Measurements from ENCODE around the gene UBE4B.

GRCh38 chr1:9989773-9990172 is 43.0 kb upstream of the UBE4B start:
- TF ChIP-seq CTCF (conservative IDR thresholded peaks at IDR 0.05; ENCODE audit: low read depth in 2 of 2), result no peak
- no peak for TF ChIP-seq EZH2 (IDR thresholded peaks at IDR 0.05; ENCODE audit: low read depth, unreplicated experiment)
- TF ChIP-seq EZH2phosphoT487 (IDR thresholded peaks at IDR 0.05; ENCODE audit: unreplicated experiment), result no peak
- TF ChIP-seq POLR2AphosphoS5 (IDR thresholded peaks at IDR 0.05; ENCODE audit: low read depth), result no peak
- TF ChIP-seq CREB1 (CRISPR knock-in tag; IDR thresholded peaks at IDR 0.05; ENCODE audit: low read depth), result no peak
- TF ChIP-seq JUNB (IDR thresholded peaks at IDR 0.05; ENCODE audit: unreplicated experiment), result no peak

All from GM23338 (cell line).